ENCODE measurements around the gene LRRC61. TPM values are rescaled to one million over a fixed set of nuclear protein-coding genes. Genes with fewer than 3 reads are reported as not detected.

The LRRC61 gene
- total RNA-seq, 2 experiments from 2014 or later, result 12.8 to 14.9 TPM

- no peak for DNase-seq
- POLR2A ChIA-PET, result no interaction called here
- CTCF ChIA-PET, result no interaction called here
- Mint-ChIP-seq H3K4me1 (peaks cover 25% of the 10 kb centered on the region), H3K4me3 (no peak overlapping the region), H3K9me3 (no peaks in the 10 kb centered on the region), H3K27ac (no peak overlapping the region), H3K36me3 (ENCODE audit: low read depth) (peaks cover 32% of the 10 kb centered on the region), H3K27me3 (no peaks in the 10 kb centered on the region)
Measured at GRCh38 chr7:150327308-150327707, 4.2 kb downstream of the LRRC61 start.

- peaks cover 28% of the 10 kb centered on the region for H3K36me3 Mint-ChIP-seq (ENCODE audit: low read depth)
Measured at GRCh38 chr7:150329331-150330120, 6.4 kb downstream of the LRRC61 start.

GRCh38 chr7:150330211-150330885, 7.2 kb downstream of the LRRC61 start:
- no peak for DNase-seq
- Mint-ChIP-seq H3K4me3 (no peak overlapping the region), H3K9me3 (no peaks in the 10 kb centered on the region), H3K4me1 (no peaks in the 10 kb centered on the region), H3K27ac (no peak overlapping the region), H3K27me3 (no peaks in the 10 kb centered on the region), H3K36me3 (ENCODE audit: low read depth) (peaks cover 22% of the 10 kb centered on the region)
- ChIA-PET CTCF (interaction anchor here (0.7 kb wide), 1 partner anchor 92 kb away, joined by 3 read pairs; no protein-coding TSS in a partner anchor), POLR2A (no interaction called here)

More at GRCh38 chr7:150329331-150330120, 6.4 kb downstream of the LRRC61 start:
- Mint-ChIP-seq H3K9me3 (no peaks in the 10 kb centered on the region), H3K27ac (no peak overlapping the region), H3K27me3 (no peaks in the 10 kb centered on the region), H3K4me1 (peaks cover 8% of the 10 kb centered on the region), H3K4me3 (no peak overlapping the region)
- CTCF ChIA-PET, result interaction anchor here (0.6 to 1.1 kb wide), 3 partner anchors 83 to 690 kb away, joined by 3 read pairs; no protein-coding TSS in a partner anchor
- POLR2A ChIA-PET, result no interaction called here
- no peak for DNase-seq

- no peaks in the 10 kb centered on the region for H3K4me1 Mint-ChIP-seq
- ChIA-PET POLR2A (no interaction called here), CTCF (no interaction called here)
- no peaks in the 10 kb centered on the region for H3K27me3 Mint-ChIP-seq
- peaks cover 5% of the 10 kb centered on the region for H3K36me3 Mint-ChIP-seq (ENCODE audit: low read depth)
- no peak overlapping the region for H3K4me3 Mint-ChIP-seq
- DNase-seq, result no peak
- H3K9me3 Mint-ChIP-seq, result no peaks in the 10 kb centered on the region
- peak overlapping the region; percentile 25 for H3K27ac Mint-ChIP-seq
Measured at GRCh38 chr7:150332852-150333635, 9.9 kb downstream of the LRRC61 start.

GRCh38 chr7:150333659-150334058, 10.5 kb downstream of the LRRC61 start:
- DNase-seq, result no peak

GRCh38 chr7:150334108-150334507, 11.0 kb downstream of the LRRC61 start:
- H3K4me3 Mint-ChIP-seq, result no peak overlapping the region
- H3K4me1 Mint-ChIP-seq, result no peaks in the 10 kb centered on the region
- peaks cover under 1% of the 10 kb centered on the region for H3K36me3 Mint-ChIP-seq (ENCODE audit: low read depth)
- H3K9me3 Mint-ChIP-seq, result no peaks in the 10 kb centered on the region
- ChIA-PET CTCF (interaction anchor here (1.3 kb wide), 1 partner anchor 22 kb away, joined by 3 read pairs; no protein-coding TSS in a partner anchor), POLR2A (no interaction called here)
- no peaks in the 10 kb centered on the region for H3K27me3 Mint-ChIP-seq
- no peak for DNase-seq
- H3K27ac Mint-ChIP-seq, result peak overlapping the region; percentile 6

More at GRCh38 chr7:150333659-150334058, 10.5 kb downstream of the LRRC61 start:
- ChIA-PET POLR2A (no interaction called here), CTCF (no interaction called here)
- no peak overlapping the region for H3K4me3 Mint-ChIP-seq
- no peaks in the 10 kb centered on the region for H3K27me3 Mint-ChIP-seq
- H3K9me3 Mint-ChIP-seq, result no peaks in the 10 kb centered on the region
- peaks cover 5% of the 10 kb centered on the region for H3K36me3 Mint-ChIP-seq (ENCODE audit: low read depth)
- no peaks in the 10 kb centered on the region for H3K4me1 Mint-ChIP-seq
- H3K27ac Mint-ChIP-seq, result peak overlapping the region; percentile 25

- POLR2A ChIA-PET, result no interaction called here
- H3K4me1 Mint-ChIP-seq, result no peaks in the 10 kb centered on the region
- CTCF ChIA-PET, result interaction anchor here (1.1 to 1.3 kb wide), 2 partner anchors 18 to 21 kb away, joined by 3 to 4 read pairs; no protein-coding TSS in a partner anchor
- no peak for DNase-seq
- peaks cover 4% of the 10 kb centered on the region for H3K27me3 Mint-ChIP-seq
- no peaks in the 10 kb centered on the region for H3K36me3 Mint-ChIP-seq (ENCODE audit: low read depth)
- H3K27ac Mint-ChIP-seq, result no peak overlapping the region
- no peaks in the 10 kb centered on the region for H3K9me3 Mint-ChIP-seq
- H3K4me3 Mint-ChIP-seq, result no peak overlapping the region
Measured at GRCh38 chr7:150335108-150335773, 12.1 kb downstream of the LRRC61 start.

- CTCF ChIA-PET, result no interaction called here
- Mint-ChIP-seq H3K4me1 (no peaks in the 10 kb centered on the region), H3K4me3 (no peak overlapping the region), H3K9me3 (no peaks in the 10 kb centered on the region), H3K36me3 (ENCODE audit: low read depth) (no peaks in the 10 kb centered on the region), H3K27me3 (peaks cover 4% of the 10 kb centered on the region), H3K27ac (no peak overlapping the region)
- POLR2A ChIA-PET, result no interaction called here
- DNase-seq, result no peak
Measured at GRCh38 chr7:150335774-150336112, 12.6 kb downstream of the LRRC61 start.

GRCh38 chr7:150336746-150337145, 13.6 kb downstream of the LRRC61 start:
- Mint-ChIP-seq H3K36me3 (ENCODE audit: low read depth) (no peaks in the 10 kb centered on the region), H3K4me3 (no peak overlapping the region), H3K27me3 (peaks cover 6% of the 10 kb centered on the region), H3K27ac (no peak overlapping the region), H3K9me3 (no peaks in the 10 kb centered on the region), H3K4me1 (no peaks in the 10 kb centered on the region)
- ChIA-PET CTCF (interaction anchor here (0.6 to 0.8 kb wide), 3 partner anchors 56 to 343 kb away, joined by 3 to 6 read pairs (median 3); no protein-coding TSS in a partner anchor), POLR2A (no interaction called here)
- DNase-seq, result no peak

GRCh38 chr7:150337179-150337578, 14.0 kb downstream of the LRRC61 start:
- H3K4me3 Mint-ChIP-seq, result no peak overlapping the region
- no peaks in the 10 kb centered on the region for H3K4me1 Mint-ChIP-seq
- no peaks in the 10 kb centered on the region for H3K36me3 Mint-ChIP-seq (ENCODE audit: low read depth)
- POLR2A ChIA-PET, result no interaction called here
- DNase-seq, result no peak
- H3K9me3 Mint-ChIP-seq, result no peaks in the 10 kb centered on the region
- no peak overlapping the region for H3K27ac Mint-ChIP-seq
- peaks cover 11% of the 10 kb centered on the region for H3K27me3 Mint-ChIP-seq
- CTCF ChIA-PET, result interaction anchor here (0.6 to 0.8 kb wide), 3 partner anchors 55 to 343 kb away, joined by 3 to 6 read pairs (median 3); no protein-coding TSS in a partner anchor

GRCh38 chr7:150337659-150338081, 14.5 kb downstream of the LRRC61 start:
- Mint-ChIP-seq H3K4me3 (no peak overlapping the region), H3K27ac (no peak overlapping the region), H3K9me3 (no peaks in the 10 kb centered on the region), H3K4me1 (no peaks in the 10 kb centered on the region), H3K36me3 (ENCODE audit: low read depth) (no peaks in the 10 kb centered on the region), H3K27me3 (peaks cover 14% of the 10 kb centered on the region)
- ChIA-PET CTCF (interaction anchor here (0.8 to 1.1 kb wide), 2 partner anchors 30 to 55 kb away, joined by 3 read pairs; no protein-coding TSS in a partner anchor), POLR2A (no interaction called here)
- no peak for DNase-seq

GRCh38 chr7:150338166-150338829, 15.1 kb downstream of the LRRC61 start:
- DNase-seq, result no peak
- peaks cover 20% of the 10 kb centered on the region for H3K27me3 Mint-ChIP-seq
- no peaks in the 10 kb centered on the region for H3K4me1 Mint-ChIP-seq
- CTCF ChIA-PET, result interaction anchor here (1.1 kb wide), 1 partner anchor 31 kb away, joined by 3 read pairs; no protein-coding TSS in a partner anchor
- H3K36me3 Mint-ChIP-seq (ENCODE audit: low read depth), result no peaks in the 10 kb centered on the region
- POLR2A ChIA-PET, result interaction anchor here (0.7 kb wide), 1 partner anchor 138 kb away, joined by 4 read pairs; no protein-coding TSS in a partner anchor
- peaks cover under 1% of the 10 kb centered on the region for H3K9me3 Mint-ChIP-seq
- no peak overlapping the region for H3K4me3 Mint-ChIP-seq
- no peak overlapping the region for H3K27ac Mint-ChIP-seq

All from activated CD4-positive, alpha-beta T cell treated with anti-CD3 and anti-CD28 coated beads, Interleukin-2, amount 10 ng/mL, durations not matched to agents 7 days and 5 days (primary cell).